Measurements from ENCODE around the gene SPSB2.

GRCh38 chr12:6917491-6918231 lies 44.6 kb upstream of the SPSB2 start:
- TF ChIP-seq GATA2 (IDR thresholded peaks at IDR 0.05; ENCODE audit: low read depth, low read length) (no peak), GATA3 (IDR thresholded peaks at IDR 0.05; ENCODE audit: low read depth, low read length) (no peak)
